ACC112 (cell line): ENCODE results near the gene INSM2.
A peak's percentile ranks its signal among the peaks of the same experiment; 100 is the strongest.

Experiments used
- H2AFZ ChIP-seq: fragments of 200-600 bp; sonication (generic); one replicate; pipeline ENCODE4 v1.6.0; 2017; ENCODE audit warnings: antibody characterized with exemption, low read length; ENCODE audit not compliant: unreplicated experiment
- H3K27ac ChIP-seq: fragments of 200-600 bp; sonication (generic); 2 replicates; pipeline ENCODE4 v1.5.1; 2014; ENCODE audit warnings: low read depth, mild to moderate bottlenecking, antibody characterized with exemption, low read length, moderate library complexity
- H3K27me3 ChIP-seq: fragments of 200-600 bp; sonication (generic); 2 replicates; pipeline ENCODE4 v1.6.1; 2014; ENCODE audit warnings: mild to moderate bottlenecking, antibody characterized with exemption, low read length, moderate library complexity, mixed read lengths; ENCODE audit not compliant: insufficient read depth
- H3K36me3 ChIP-seq: fragments of 200-600 bp; sonication (generic); 2 replicates; pipeline ENCODE4 v1.6.1; 2016; ENCODE audit warnings: mild to moderate bottlenecking, antibody characterized with exemption, low read length, moderate library complexity, mixed read lengths; ENCODE audit not compliant: insufficient read depth
- H3K4me1 ChIP-seq: fragments of 200-600 bp; sonication (generic); one replicate; pipeline ENCODE4 v1.6.1; 2016; ENCODE audit warnings: low read length, mixed read lengths; ENCODE audit not compliant: insufficient read depth, unreplicated experiment, control insufficient read depth
- H3K4me3 ChIP-seq: fragments of 200-600 bp; sonication (generic); 2 replicates; pipeline ENCODE4 v1.5.1; 2014; ENCODE audit warnings: mild to moderate bottlenecking, low read depth, low read length
- H3K79me2 ChIP-seq: fragments of 200-600 bp; sonication (generic); one replicate; pipeline ENCODE4 v1.6.0; 2016; ENCODE audit warnings: low read length; ENCODE audit not compliant: control insufficient read depth, unreplicated experiment, insufficient read depth

Gene INSM2

DNA sequence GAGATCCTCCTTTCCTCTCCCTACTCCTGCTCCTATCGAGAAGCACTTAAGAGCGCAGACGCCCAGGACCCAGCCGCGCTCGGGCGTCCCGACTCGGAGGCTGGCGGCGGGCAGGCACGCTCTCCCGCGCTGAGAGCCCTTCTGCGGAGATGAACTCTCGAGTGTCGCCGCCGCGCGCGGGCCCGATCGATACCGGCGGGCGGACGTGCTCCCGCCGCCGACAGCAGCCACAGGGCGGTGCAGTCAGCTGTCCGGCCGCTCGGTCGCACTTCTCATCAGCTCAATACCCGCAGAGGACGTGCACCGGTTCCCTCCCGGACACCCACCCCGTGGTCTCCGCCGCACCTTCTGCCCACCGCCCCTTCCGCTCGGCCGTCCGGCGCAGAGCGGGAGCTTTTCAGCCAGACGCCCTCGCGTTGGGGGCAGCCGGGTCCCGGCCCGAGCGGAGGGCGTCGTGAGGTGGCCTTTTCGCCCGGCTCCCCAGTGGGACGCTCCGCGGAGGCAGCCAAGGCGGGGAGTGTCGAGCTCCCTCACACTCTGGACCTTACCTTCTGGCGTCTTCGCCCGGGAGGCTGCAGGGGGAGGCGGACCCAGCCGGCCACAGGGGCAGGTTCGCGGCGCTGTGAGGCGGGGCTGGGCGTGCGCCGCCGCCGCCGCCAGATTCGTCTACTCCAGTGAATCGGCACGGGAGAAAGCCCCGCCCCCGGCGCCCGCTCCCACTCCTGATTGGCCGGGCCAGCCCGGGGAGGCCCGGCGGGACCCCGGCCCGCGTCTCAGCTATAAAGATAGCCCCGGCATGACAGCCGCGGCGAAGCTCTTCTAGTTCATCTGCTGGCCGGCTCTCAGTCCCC, at the start of gene INSM2:
TSS of gene INSM2 (plus strand) at position 808 of the 851 bp plus-strand sequence. CDS start 89 bp downstream, outside the sequence.
- Histone ChIP-seq H3K4me1 (no peaks in the 10 kb centered on the region), H3K4me3 (peak within 1 kb of the TSS; percentile 79), H3K27ac (no peak within 1 kb of the TSS), H3K36me3 (peaks cover 2% of the 10 kb centered on the region; the same call in 1 of the 2 replicates), H3K79me2 (no peaks in the 10 kb centered on the region), H2AFZ (peak within 1 kb of the TSS; percentile 70), H3K27me3 (peaks cover 79% of the 10 kb centered on the region)

- H3K36me3 ChIP-seq = no peaks in the 10 kb centered on the region
- H3K27ac ChIP-seq = no peak overlapping the region
- H3K4me1 ChIP-seq = no peaks in the 10 kb centered on the region
- no peak overlapping the region for H2AFZ ChIP-seq
- H3K4me3 ChIP-seq = no peak overlapping the region
- H3K79me2 ChIP-seq = no peaks in the 10 kb centered on the region
- peaks cover 17% of the 10 kb centered on the region; the same call in 1 of the 2 replicates for H3K27me3 ChIP-seq
Observed at GRCh38 chr14:35492569-35493014, 41.4 kb upstream of the INSM2 start.

- Histone ChIP-seq H3K4me1 (no peaks in the 10 kb centered on the region), H3K4me3 (no peak overlapping the region), H3K79me2 (no peaks in the 10 kb centered on the region), H2AFZ (no peak overlapping the region), H3K27me3 (peaks cover 18% of the 10 kb centered on the region; the same call in 1 of the 2 replicates), H3K36me3 (no peaks in the 10 kb centered on the region), H3K27ac (no peak overlapping the region)
Observed at GRCh38 chr14:35495278-35495677, 38.7 kb upstream of the INSM2 start.

GRCh38 chr14:35499180-35499579, 34.8 kb upstream of the INSM2 start:
- no peaks in the 10 kb centered on the region for H3K4me1 ChIP-seq
- no peaks in the 10 kb centered on the region for H3K36me3 ChIP-seq
- H3K79me2 ChIP-seq = no peaks in the 10 kb centered on the region
- no peak overlapping the region for H2AFZ ChIP-seq
- H3K27me3 ChIP-seq = peaks cover 13% of the 10 kb centered on the region
- no peak overlapping the region for H3K4me3 ChIP-seq
- H3K27ac ChIP-seq = no peak overlapping the region

DNA sequence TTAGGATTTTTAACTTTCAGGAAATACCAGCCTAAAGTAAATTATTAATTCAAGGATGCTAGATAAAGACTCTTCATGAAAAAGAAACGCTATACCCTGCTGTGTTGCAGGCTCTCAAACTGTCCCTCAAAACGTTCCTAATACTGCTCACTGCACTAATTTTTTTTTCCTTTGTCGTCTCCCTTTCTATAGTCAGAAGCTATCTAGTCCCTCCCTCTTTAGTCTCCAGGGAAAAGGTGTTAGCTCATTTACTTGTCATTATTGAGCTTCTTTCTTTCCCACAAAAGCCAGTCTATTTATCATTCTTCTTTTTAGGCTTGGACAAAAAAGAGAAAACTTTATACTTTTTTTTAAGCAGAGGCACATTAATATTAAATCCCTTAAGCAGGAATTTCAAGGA, 30.3 kb upstream of the INSM2 start:
- no peak overlapping the region for H3K27ac ChIP-seq
- peaks cover 13% of the 10 kb centered on the region for H3K27me3 ChIP-seq
- H3K4me1 ChIP-seq = peaks cover 9% of the 10 kb centered on the region
- no peaks in the 10 kb centered on the region for H3K36me3 ChIP-seq
- no peak overlapping the region for H3K4me3 ChIP-seq
- H2AFZ ChIP-seq = no peak overlapping the region
- no peaks in the 10 kb centered on the region for H3K79me2 ChIP-seq

DNA sequence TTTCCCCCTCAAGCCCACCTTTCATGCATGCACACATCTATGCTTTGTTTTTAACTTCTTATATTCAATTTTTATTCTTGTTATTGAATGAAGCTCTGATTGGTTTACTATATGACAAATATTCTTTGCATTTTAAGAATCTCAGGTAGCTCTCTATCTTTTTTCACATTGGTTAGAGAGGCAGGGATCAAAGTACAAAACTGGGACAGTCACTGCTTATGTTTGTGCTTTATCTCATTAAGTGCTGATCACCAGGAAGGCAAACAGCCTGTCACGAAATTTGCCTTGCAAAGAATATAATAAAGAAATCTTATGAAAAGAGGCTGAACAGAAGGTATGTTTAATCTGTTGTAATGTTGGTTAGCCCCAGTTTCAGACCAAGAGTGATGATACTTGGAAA, 29.7 kb upstream of the INSM2 start:
- no peaks in the 10 kb centered on the region for H3K79me2 ChIP-seq
- H2AFZ ChIP-seq = no peak overlapping the region
- H3K27ac ChIP-seq = no peak overlapping the region
- H3K36me3 ChIP-seq = no peaks in the 10 kb centered on the region
- no peak overlapping the region for H3K4me3 ChIP-seq
- H3K27me3 ChIP-seq = peaks cover 18% of the 10 kb centered on the region
- peaks cover 9% of the 10 kb centered on the region for H3K4me1 ChIP-seq

DNA sequence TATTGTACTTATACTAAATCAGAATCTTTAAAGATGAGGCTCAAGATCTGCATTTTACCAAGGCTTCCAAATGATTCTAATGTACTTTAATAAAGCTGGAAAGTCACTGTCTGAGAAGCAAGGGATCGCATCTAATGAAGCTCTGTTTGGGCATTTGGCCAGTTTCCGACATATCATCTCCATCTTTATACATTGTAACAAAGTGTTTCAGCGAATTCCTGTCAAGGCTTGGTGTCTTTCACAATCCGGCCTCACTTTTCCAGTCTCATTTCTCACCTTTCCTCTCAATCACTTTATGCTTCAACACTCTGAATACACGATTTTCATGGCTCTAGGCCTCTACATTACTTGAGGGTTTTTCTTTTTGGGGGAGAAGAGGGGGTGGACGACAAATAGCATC, 27.5 kb upstream of the INSM2 start:
- no peaks in the 10 kb centered on the region for H3K36me3 ChIP-seq
- no peak overlapping the region for H3K27ac ChIP-seq
- H3K4me1 ChIP-seq = peaks cover 9% of the 10 kb centered on the region

DNA sequence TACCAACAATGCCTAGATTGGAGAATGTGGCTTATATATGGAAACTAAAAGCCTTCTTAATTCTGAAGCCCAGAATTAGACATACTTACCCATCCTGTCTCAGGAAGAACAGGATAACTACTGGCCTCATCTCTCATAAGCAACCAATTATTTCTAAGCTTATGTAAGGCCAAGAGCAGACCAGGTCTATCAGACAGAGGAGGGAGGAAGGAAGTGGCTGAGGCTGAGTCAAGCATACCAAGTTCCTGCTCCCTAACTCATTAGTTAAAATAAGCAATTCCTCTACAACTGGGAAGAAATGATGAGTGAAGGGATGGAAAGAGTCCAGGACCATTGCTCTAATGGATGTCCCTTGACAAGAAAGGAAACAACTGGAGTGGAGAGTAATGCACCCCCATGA, 27.0 kb upstream of the INSM2 start:
- Histone ChIP-seq H3K36me3 (no peaks in the 10 kb centered on the region), H3K79me2 (no peaks in the 10 kb centered on the region), H3K27me3 (peaks cover 21% of the 10 kb centered on the region), H2AFZ (no peak overlapping the region), H3K27ac (no peak overlapping the region), H3K4me1 (peaks cover 9% of the 10 kb centered on the region), H3K4me3 (no peak overlapping the region)

More for the DNA sequence above, 27.5 kb upstream of the INSM2 start:
- Histone ChIP-seq H3K27me3 (peaks cover 21% of the 10 kb centered on the region), H2AFZ (no peak overlapping the region), H3K79me2 (no peaks in the 10 kb centered on the region), H3K4me3 (no peak overlapping the region)

GRCh38 chr14:35509846-35510245, 24.1 kb upstream of the INSM2 start:
- no peak overlapping the region for H3K27ac ChIP-seq
- no peak overlapping the region for H2AFZ ChIP-seq
- peaks cover 15% of the 10 kb centered on the region; the same call in 1 of the 2 replicates for H3K27me3 ChIP-seq
- H3K4me3 ChIP-seq = no peak overlapping the region
- H3K36me3 ChIP-seq = no peaks in the 10 kb centered on the region
- peaks cover 9% of the 10 kb centered on the region for H3K4me1 ChIP-seq
- no peaks in the 10 kb centered on the region for H3K79me2 ChIP-seq

- H3K4me1 ChIP-seq = no peaks in the 10 kb centered on the region
- H2AFZ ChIP-seq = no peak overlapping the region
- H3K27me3 ChIP-seq = peaks cover 15% of the 10 kb centered on the region; the same call in 1 of the 2 replicates
- no peak overlapping the region for H3K27ac ChIP-seq
- H3K4me3 ChIP-seq = no peak overlapping the region
- H3K79me2 ChIP-seq = no peaks in the 10 kb centered on the region
- H3K36me3 ChIP-seq = no peaks in the 10 kb centered on the region
Observed at GRCh38 chr14:35512765-35513164, 21.2 kb upstream of the INSM2 start.

GRCh38 chr14:35515916-35516315, 18.0 kb upstream of the INSM2 start:
- Histone ChIP-seq H3K4me1 (no peaks in the 10 kb centered on the region), H3K36me3 (no peaks in the 10 kb centered on the region), H2AFZ (no peak overlapping the region), H3K79me2 (no peaks in the 10 kb centered on the region), H3K27ac (no peak overlapping the region), H3K27me3 (peaks cover 14% of the 10 kb centered on the region), H3K4me3 (no peak overlapping the region)
